GM20431 (cell line): ENCODE measurements around the gene SMIM1.
"Not testable (repeated sequence)": the region's sequence is repeated elsewhere in the genome, so short reads cannot be mapped to it uniquely, and the experiment has no call there.

Source experiments
- in situ Hi-C: fragments of 300-500 bp; cut with MseI, MboI; formaldehyde crosslinking; loops from one replicate; pipeline ENCODE4 v1.15.0; 2020; ENCODE audit warnings: low sequenced_read_pairs; ENCODE audit not compliant: unreplicated experiment

Gene SMIM1

GRCh38 chr1:3788756-3789420 lies 16.3 kb downstream of the SMIM1 start:
- in situ Hi-C loops, result no loop called here

GRCh38 chr1:3789421-3790300 lies 17.1 kb downstream of the SMIM1 start:
- in situ Hi-C loops, result no loop called here

- in situ Hi-C loops, result no loop called here
Measured at GRCh38 chr1:3790500-3790923, 18.0 kb downstream of the SMIM1 start.

GRCh38 chr1:3790952-3791351 lies 18.4 kb downstream of the SMIM1 start:
- in situ Hi-C loops, result no loop called here

- in situ Hi-C loops, result no loop called here
Measured at GRCh38 chr1:3795453-3796214, 23.1 kb downstream of the SMIM1 start.

- in situ Hi-C loops, result no loop called here
Measured at GRCh38 chr1:3796215-3797061, 23.9 kb downstream of the SMIM1 start, which contains the start of gene LRRC47. Gene LRRC47, minus strand, starts transcription at chr1:3796498. Its CDS starts 22 bp downstream, at chr1:3796476.

GRCh38 chr1:3799976-3800685 lies 27.6 kb downstream of the SMIM1 start:
- in situ Hi-C loops, result no loop called here

- in situ Hi-C loops, result not testable (repeated sequence)
Measured at GRCh38 chr1:3800795-3801194, 28.2 kb downstream of the SMIM1 start.

- in situ Hi-C loops, result no loop called here
Measured at GRCh38 chr1:3803905-3804626, 31.5 kb downstream of the SMIM1 start.

- in situ Hi-C loops, result not testable (repeated sequence)
Measured at GRCh38 chr1:3804627-3804944, 32.0 kb downstream of the SMIM1 start.

GRCh38 chr1:3805038-3805437 lies 32.5 kb downstream of the SMIM1 start:
- in situ Hi-C loops, result no loop called here

- in situ Hi-C loops, result no loop called here
Measured at GRCh38 chr1:3807769-3808168, 35.2 kb downstream of the SMIM1 start.

GRCh38 chr1:3809680-3810079 lies 37.1 kb downstream of the SMIM1 start:
- in situ Hi-C loops, result no loop called here

- in situ Hi-C loops, result not testable (repeated sequence)
Measured at GRCh38 chr1:3810149-3810761, 37.7 kb downstream of the SMIM1 start.

GRCh38 chr1:3811595-3811911 lies 39.0 kb downstream of the SMIM1 start:
- in situ Hi-C loops, result no loop called here

GRCh38 chr1:3814065-3814464 lies 41.5 kb downstream of the SMIM1 start:
- in situ Hi-C loops, result no loop called here

GRCh38 chr1:3814771-3815561 lies 42.4 kb downstream of the SMIM1 start:
- in situ Hi-C loops, result no loop called here
